ENCODE data around the gene GID8. TPM values are rescaled to one million over a fixed set of nuclear protein-coding genes. Genes with fewer than 3 reads are reported as not detected.

The GID8 gene
- polyA plus RNA-seq, 1 donor from 2014 or later: 54.8 TPM

GRCh38 chr20:62940875-62941274 lies 2.9 kb downstream of the GID8 start:
- no peak overlapping the region for H2AFZ ChIP-seq (ENCODE audit: low read depth, low read length)
- no peak overlapping the region for H3K4me2 ChIP-seq (ENCODE audit: low read length)
- peaks cover 53% of the 10 kb centered on the region for H3K79me2 ChIP-seq (replicated peaks; ENCODE audit: insufficient read depth, low read length)
- no peaks in the 10 kb centered on the region for H3F3A ChIP-seq (ENCODE audit: insufficient read depth, low read length, poor library complexity, severe bottlenecking)
- H3K9me2 ChIP-seq (ENCODE audit: insufficient read depth, low read length): no peaks in the 10 kb centered on the region
- no peaks in the 10 kb centered on the region for H4K20me1 ChIP-seq (ENCODE audit: insufficient read depth)
- no peak overlapping the region for H3K4me3 ChIP-seq (ENCODE audit: low read length)
- no peaks in the 10 kb centered on the region for H3K36me3 ChIP-seq (ENCODE audit: insufficient read depth, low read length)
- no peak for TF ChIP-seq RAD21 (conservative IDR thresholded peaks at IDR 0.05)
- no peak for TF ChIP-seq REST (IDR thresholded peaks at IDR 0.05; ENCODE audit: borderline replicate concordance)
- TF ChIP-seq SMC3 (conservative IDR thresholded peaks at IDR 0.05; ENCODE audit: poor library complexity): no peak
- TF ChIP-seq MXI1 (conservative IDR thresholded peaks at IDR 0.05; ENCODE audit: poor library complexity, severe bottlenecking): no peak
- no peak for TF ChIP-seq EZH2 (IDR thresholded peaks at IDR 0.05; ENCODE audit: borderline replicate concordance, insufficient read depth, low read length, poor library complexity, severe bottlenecking)
- TF ChIP-seq CTCF (IDR thresholded peaks at IDR 0.05; ENCODE audit: poor library complexity, severe bottlenecking): no peak
- no peak for TF ChIP-seq EP300 (conservative IDR thresholded peaks at IDR 0.05; ENCODE audit: poor library complexity, severe bottlenecking)
- TF ChIP-seq POLR2AphosphoS5 (IDR thresholded peaks at IDR 0.05): no peak
- no peak for TF ChIP-seq TAF1 (IDR thresholded peaks at IDR 0.05; ENCODE audit: low read depth)
- H3K27me3 ChIP-seq (ENCODE audit: insufficient read depth, low read depth, low read length): no peaks in the 10 kb centered on the region
- H3K9ac ChIP-seq (ENCODE audit: low read length): no peak overlapping the region
- no peak overlapping the region for H3K27ac ChIP-seq (ENCODE audit: low read length)
- no peaks in the 10 kb centered on the region for H3K9me3 ChIP-seq (ENCODE audit: low read length)

- Histone ChIP-seq H3K36me3 (ENCODE audit: insufficient read depth, low read length) (no peaks in the 10 kb centered on the region), H3K27me3 (ENCODE audit: insufficient read depth, low read depth, low read length) (no peaks in the 10 kb centered on the region), H3K9me2 (ENCODE audit: insufficient read depth, low read length) (no peaks in the 10 kb centered on the region), H2AFZ (ENCODE audit: low read depth, low read length) (no peak overlapping the region), H3K9ac (ENCODE audit: low read length) (no peak overlapping the region), H3K4me3 (ENCODE audit: low read length) (no peak overlapping the region), H3K79me2 (replicated peaks; ENCODE audit: insufficient read depth, low read length) (peaks cover 44% of the 10 kb centered on the region), H3K27ac (ENCODE audit: low read length) (no peak overlapping the region), H4K20me1 (ENCODE audit: insufficient read depth) (no peaks in the 10 kb centered on the region), H3F3A (ENCODE audit: insufficient read depth, low read length, poor library complexity, severe bottlenecking) (no peaks in the 10 kb centered on the region), H3K9me3 (ENCODE audit: low read length) (no peaks in the 10 kb centered on the region), H3K4me2 (ENCODE audit: low read length) (no peak overlapping the region)
- TF ChIP-seq REST (IDR thresholded peaks at IDR 0.05; ENCODE audit: borderline replicate concordance) (no peak), MXI1 (conservative IDR thresholded peaks at IDR 0.05; ENCODE audit: poor library complexity, severe bottlenecking) (no peak), EZH2 (IDR thresholded peaks at IDR 0.05; ENCODE audit: borderline replicate concordance, insufficient read depth, low read length, poor library complexity, severe bottlenecking) (no peak), POLR2AphosphoS5 (IDR thresholded peaks at IDR 0.05) (no peak), TAF1 (IDR thresholded peaks at IDR 0.05; ENCODE audit: low read depth) (no peak), SMC3 (conservative IDR thresholded peaks at IDR 0.05; ENCODE audit: poor library complexity) (no peak), CTCF (IDR thresholded peaks at IDR 0.05; ENCODE audit: poor library complexity, severe bottlenecking) (no peak), EP300 (conservative IDR thresholded peaks at IDR 0.05; ENCODE audit: poor library complexity, severe bottlenecking) (no peak), RAD21 (conservative IDR thresholded peaks at IDR 0.05) (no peak)
Observed at GRCh38 chr20:62941792-62942191, 3.8 kb downstream of the GID8 start.
